Measurements from ENCODE around the gene DVL2.

Gene DVL2

GRCh38 chr17:7254511-7254910 lies 20.2 kb upstream of the DVL2 start (continued):
- no peak for TF ChIP-seq PATZ1 (CRISPR knock-in tag; IDR thresholded peaks at IDR 0.05; ENCODE audit: borderline replicate concordance)
- TF ChIP-seq ZNF70 (CRISPR knock-in tag; IDR thresholded peaks at IDR 0.05), result no peak
- no peak for TF ChIP-seq OSR1 (CRISPR knock-in tag; IDR thresholded peaks at IDR 0.05)
- no peak for TF ChIP-seq ZNF8 (CRISPR knock-in tag; IDR thresholded peaks at IDR 0.05)
- no peak for TF ChIP-seq ZFP3 (CRISPR knock-in tag; IDR thresholded peaks at IDR 0.05)
- TF ChIP-seq ZFP30 (CRISPR knock-in tag; IDR thresholded peaks at IDR 0.05), result no peak
- no peak for TF ChIP-seq RARB (CRISPR knock-in tag; IDR thresholded peaks at IDR 0.05)
- TF ChIP-seq ARNTL (CRISPR knock-in tag; IDR thresholded peaks at IDR 0.05; ENCODE audit: borderline replicate concordance, low read depth), result no peak
- TF ChIP-seq ZC3H10 (CRISPR knock-in tag; IDR thresholded peaks at IDR 0.05), result no peak
- no peak for TF ChIP-seq TOX (CRISPR knock-in tag; IDR thresholded peaks at IDR 0.05; ENCODE audit: borderline replicate concordance)

- no peak for ATAC-seq
- TF ChIP-seq ISL1 (CRISPR knock-in tag; IDR thresholded peaks at IDR 0.05) (no peak), ESRRG (CRISPR knock-in tag; IDR thresholded peaks at IDR 0.05) (no peak), CSDC2 (CRISPR knock-in tag; IDR thresholded peaks at IDR 0.05) (no peak), TSHZ2 (CRISPR knock-in tag; IDR thresholded peaks at IDR 0.05) (no peak), ZC3H10 (CRISPR knock-in tag; IDR thresholded peaks at IDR 0.05) (no peak), ZFP3 (CRISPR knock-in tag; IDR thresholded peaks at IDR 0.05) (no peak), POU6F1 (CRISPR knock-in tag; IDR thresholded peaks at IDR 0.05; ENCODE audit: borderline replicate concordance, low read depth) (no peak), GLIS3 (CRISPR knock-in tag; IDR thresholded peaks at IDR 0.05) (no peak), RARB (CRISPR knock-in tag; IDR thresholded peaks at IDR 0.05) (no peak), ZFP30 (CRISPR knock-in tag; IDR thresholded peaks at IDR 0.05) (no peak), TOX (CRISPR knock-in tag; IDR thresholded peaks at IDR 0.05; ENCODE audit: borderline replicate concordance) (no peak), PATZ1 (CRISPR knock-in tag; IDR thresholded peaks at IDR 0.05; ENCODE audit: borderline replicate concordance) (no peak), OSR1 (CRISPR knock-in tag; IDR thresholded peaks at IDR 0.05) (no peak), TCF4 (CRISPR knock-in tag; IDR thresholded peaks at IDR 0.05; ENCODE audit: borderline replicate concordance) (no peak), SNAI2 (CRISPR knock-in tag; IDR thresholded peaks at IDR 0.05) (no peak), PPARA (CRISPR knock-in tag; IDR thresholded peaks at IDR 0.05; ENCODE audit: borderline replicate concordance) (no peak), BACH2 (CRISPR knock-in tag; IDR thresholded peaks at IDR 0.05; ENCODE audit: borderline replicate concordance) (no peak)
These were observed 18.8 kb upstream of the DVL2 start for GRCh38 chr17:7253082-7253481.

- peak; percentile 81 for ATAC-seq
- TF ChIP-seq ZNF8 (CRISPR knock-in tag; IDR thresholded peaks at IDR 0.05), result no peak
- peak; percentile 36; the same call in 1 of the 2 replicates for TF ChIP-seq ZFP3 (CRISPR knock-in tag; IDR thresholded peaks at IDR 0.05)
- no peak for TF ChIP-seq BACH2 (CRISPR knock-in tag; IDR thresholded peaks at IDR 0.05; ENCODE audit: borderline replicate concordance)
- TF ChIP-seq ZFP30 (CRISPR knock-in tag; IDR thresholded peaks at IDR 0.05), result no peak
- TF ChIP-seq ZC3H10 (CRISPR knock-in tag; IDR thresholded peaks at IDR 0.05), result no peak
- TF ChIP-seq TSHZ2 (CRISPR knock-in tag; IDR thresholded peaks at IDR 0.05), result peak; percentile 65; the same call in 1 of the 2 replicates
- no peak for TF ChIP-seq TCF4 (CRISPR knock-in tag; IDR thresholded peaks at IDR 0.05; ENCODE audit: borderline replicate concordance)
- TF ChIP-seq CREB5 (CRISPR knock-in tag; IDR thresholded peaks at IDR 0.05; ENCODE audit: low read depth), result no peak
These were observed 18.1 kb upstream of the DVL2 start, which contains the start of gene ELP5 for GRCh38 chr17:7252176-7253043. TSS of gene ELP5 (plus strand) at chr17:7252215. CDS start at chr17:7252551, 336 bp downstream.
